GM12878 (cell line): Measurements from ENCODE around the gene LYPD8. TPM values are rescaled to one million over a fixed set of nuclear protein-coding genes. Genes with fewer than 3 reads are reported as not detected.

ENCODE experiments used
- ATAC-seq: fragments of 200-7000 bp; cut with Tn5 transposase; 3 replicates; pipeline ENCODE4 v1.9.1; 2020; ENCODE audit warnings: mild to moderate bottlenecking, moderate library complexity
- BruUV-seq: library from RNA; stranded (reverse); fragments of 400-500 nt; replicated peaks from 2 replicates; lab custom pipeline; 2021; lab: Mats Ljungman, UMichigan
- CTCF ChIA-PET: fragments of 300-600 bp; sonication (Branson Sonifier 250); formaldehyde crosslinking; extraction: SDS; loops from one replicate; lab custom pipeline; 2021; ENCODE audit warnings: inconsistent platforms; lab: Yijun Ruan, JAX
- POLR2A ChIA-PET: fragments of 350-600 bp; formaldehyde crosslinking; extraction: SDS; loops from one replicate; lab custom pipeline; 2021; ENCODE audit warnings: inconsistent platforms; lab: Charles Lee
- RAD21 ChIA-PET: fragments of 300-600 bp; sonication (Branson Sonifier 250); formaldehyde crosslinking; loops from one replicate; lab custom pipeline; 2023; ENCODE audit warnings: antibody characterized with exemption; ENCODE audit not compliant: unreplicated experiment; lab: Charles Lee
- SMC1A ChIA-PET: fragments of 300-600 bp; sonication (Branson Sonifier 250); formaldehyde crosslinking; loops from one replicate; lab custom pipeline; 2023; ENCODE audit not compliant: unreplicated experiment, uncharacterized antibody; lab: Charles Lee
- DNase-seq: peaks from one replicate; pipeline ENCODE4 v3.0.0-alpha.2; 2011; ENCODE audit warnings: low read depth, low spot score
- FAIRE-seq: peaks from 3 replicates; lab custom pipeline; 2011; peaks lifted over from hg19 to GRCh38; lab: Jason Lieb, UNC
- H2AFZ ChIP-seq: 2 replicates; pipeline ENCODE4 v1.6.0; 2011; ENCODE audit warnings: low read depth, low read length, control low read depth; ENCODE audit not compliant: control insufficient read depth
- H3K27ac ChIP-seq: 2 replicates; pipeline ENCODE4 v1.5.1; 2011; ENCODE audit warnings: control low read depth; ENCODE audit not compliant: control insufficient read depth, insufficient read depth
- H3K27me3 ChIP-seq, 2 experiments: replicated peaks in 1 of 2; 2 replicates each; pipeline versions ENCODE4 v1.6.0 to v1.6.1; 2011; ENCODE audit warnings: low read length in 1 of 2; ENCODE audit not compliant: control insufficient read depth in 2 of 2, insufficient read depth in 2 of 2
- H3K36me3 ChIP-seq, 2 experiments: 2 replicates each; pipeline ENCODE4 v1.5.1; 2011; ENCODE audit warnings: low read length in 1 of 2; ENCODE audit not compliant: control insufficient read depth in 2 of 2, insufficient read depth in 2 of 2
- H3K4me1 ChIP-seq: 2 replicates; pipeline ENCODE4 v1.6.1; 2011; ENCODE audit warnings: mild to moderate bottlenecking, low read length, moderate library complexity, mixed read lengths; ENCODE audit not compliant: control insufficient read depth, insufficient read depth
- H3K4me2 ChIP-seq: 2 replicates; pipeline ENCODE4 v1.6.0; 2011; ENCODE audit warnings: control low read depth; ENCODE audit not compliant: control insufficient read depth, insufficient read depth
- H3K4me3 ChIP-seq: fragments of 200-600 bp; sonication (generic); 2 replicates; pipeline ENCODE4 v1.5.1; 2016
- H3K79me2 ChIP-seq: 2 replicates; pipeline ENCODE4 v1.6.0; 2011; ENCODE audit warnings: low read length; ENCODE audit not compliant: control insufficient read depth, insufficient read depth
- H3K9ac ChIP-seq: 2 replicates; pipeline ENCODE4 v1.8.0; 2011; ENCODE audit warnings: low read length, control low read depth, mixed read lengths; ENCODE audit not compliant: control insufficient read depth, insufficient read depth
- H3K9me3 ChIP-seq: replicated peaks from 3 replicates; pipeline ENCODE4 v1.5.1; 2011; ENCODE audit warnings: mild to moderate bottlenecking, low read length; ENCODE audit not compliant: control insufficient read depth, insufficient read depth
- H4K20me1 ChIP-seq: 2 replicates; pipeline ENCODE4 v1.6.0; 2011; ENCODE audit not compliant: control insufficient read depth, insufficient read depth
- BCL11A ChIP-seq: IDR thresholded peaks from 2 replicates; pipeline ENCODE4 v1.6.1; 2011; ENCODE audit warnings: low read depth, low read length
- CEBPB ChIP-seq, 2 experiments: fragments of 150-350 bp in 1 of 2; IDR thresholded peaks; 2 replicates each; pipeline ENCODE4 v1.6.1; 2012 to 2014; ENCODE audit warnings: low read depth in 2 of 2, low read length in 2 of 2, borderline replicate concordance in 1 of 2, inconsistent platforms in 1 of 2
- DPF2 ChIP-seq: fragments of 450-650 bp; IDR thresholded peaks from 2 replicates; pipeline ENCODE4 v1.6.1; 2017; ENCODE audit warnings: mild to moderate bottlenecking
- E2F8 ChIP-seq: fragments of 450-650 bp; IDR thresholded peaks from 2 replicates; pipeline ENCODE4 v1.6.1; 2018; ENCODE audit warnings: mild to moderate bottlenecking, low read depth, moderate library complexity; ENCODE audit not compliant: partially characterized antibody
- MTA3 ChIP-seq: IDR thresholded peaks from 2 replicates; pipeline ENCODE4 v1.6.1; 2012; ENCODE audit warnings: low read length, inconsistent platforms, borderline replicate concordance
- POU2F2 ChIP-seq: IDR thresholded peaks from 3 replicates; pipeline ENCODE4 v1.6.1; 2011; ENCODE audit warnings: low read depth, mild to moderate bottlenecking, low read length, borderline replicate concordance
- RUNX3 ChIP-seq: IDR thresholded peaks from 2 replicates; pipeline ENCODE4 v1.6.1; 2012; ENCODE audit warnings: low read length, inconsistent platforms
- TCF7 ChIP-seq: IDR thresholded peaks from 2 replicates; pipeline ENCODE4 v1.6.1; 2014; ENCODE audit warnings: antibody characterized with exemption, borderline replicate concordance
- ZNF622 ChIP-seq: fragments of 450-650 bp; IDR thresholded peaks from 2 replicates; pipeline ENCODE4 v1.6.1; 2017; ENCODE audit warnings: mild to moderate bottlenecking, inconsistent platforms
- ZZZ3 ChIP-seq: IDR thresholded peaks from 2 replicates; pipeline ENCODE4 v1.6.1; 2011; ENCODE audit warnings: low read depth; ENCODE audit not compliant: control insufficient read depth, insufficient read length
- WGBS: methylation state at CpG from one replicate; pipeline ENCODE4 v1.1.6; 2016; ENCODE audit warnings: low lambda C conversion rate; ENCODE audit not compliant: insufficient replicate concordance, insufficient coverage; ENCODE audit errors: missing lambda C conversion rate; 5-methylcytosine and 5-hydroxymethylcytosine counted together
- in situ Hi-C: fragments of 300-500 bp; cut with MboI; formaldehyde crosslinking; loops from 9 replicates; pipeline ENCODE4 v1.14.3; 2018; ENCODE audit warnings: mixed read lengths
- intact Hi-C: fragments of 100-400 bp; cut with micrococcal nuclease; formaldehyde crosslinking; loops from one replicate; pipeline ENCODE4 v1.14.2; 2022; ENCODE audit not compliant: unreplicated experiment
- polyA plus RNA-seq, 11 experiments: library from polyadenylated mRNA; depleted of rRNA in 4 of 11; unstranded in 6 of 11; stranded (reverse) in 5 of 11; fragments of >200 nt; fragmentation: Nextera tagmentation in 4 of 11; fragmentation: Illumina TruSeq in 1 of 11; extraction: Ambion mirVana in 4 of 11; extraction: Trizol in 1 of 11; gene quantifications; 1 replicate in 1 of 11; 2 replicates in 10 of 11; pipeline versions ENCODE4 v1.2.1 to v1.2.3, GENCODE V29; 2011 to 2016; ENCODE audit warnings: inconsistent platforms in 2 of 11, missing spikeins in 2 of 11, low read depth in 1 of 11
- total RNA-seq, 4 experiments: library from RNA; depleted of rRNA in 3 of 4; stranded (reverse); fragments of >200 nt in 3 of 4; fragmentation: Illumina TruSeq in 1 of 4; extraction: Trizol in 1 of 4; gene quantifications; 2 replicates each; pipeline versions ENCODE4 v1.2.1 to v1.2.3, GENCODE V29; 2013 to 2021
- TF ChIP-seq, protein P1 (sequence below): fragments of 450-650 bp; IDR thresholded peaks from 2 replicates; pipeline ENCODE4 v1.6.1; 2017; ENCODE audit warnings: antibody characterized with exemption, mild to moderate bottlenecking, moderate library complexity

The LYPD8 gene
- total and polyA plus RNA-seq, 10 of the 15 experiments (the other 5 are each of a cell fraction or from before 2014, with no cell fraction given): 0.13 to 0.40 (median 0.18) TPM; not detected in 7

DNA sequence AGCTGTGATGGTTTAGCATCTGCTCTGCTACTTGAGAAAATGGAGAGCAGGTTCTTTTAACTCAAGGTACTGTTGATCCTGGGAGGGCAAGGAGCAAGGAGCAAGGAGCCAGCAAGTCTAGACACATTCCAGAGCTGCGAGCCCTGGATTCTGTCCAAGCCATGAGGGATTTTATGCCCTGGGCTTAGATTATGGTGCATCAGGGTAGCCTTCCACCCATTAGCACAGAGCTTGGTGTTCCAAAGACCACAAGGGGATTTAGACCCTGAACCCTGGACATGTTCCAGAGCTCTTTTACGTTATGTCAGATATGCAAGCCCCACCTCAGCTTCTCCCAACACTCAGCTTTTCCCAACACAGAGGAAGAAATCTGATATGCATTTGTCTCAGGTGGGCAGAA is 51.0 kb downstream of the LYPD8 start:
- BruUV-seq: no TSS peak
- no peaks in the 10 kb centered on the region for H4K20me1 ChIP-seq
- intact Hi-C loops (no loop called here), in situ Hi-C loops (no loop called here)
- ChIA-PET CTCF (interaction anchor here (3.6 kb wide), 1 partner anchor 101 kb away, joined by 50 read pairs; no protein-coding TSS in a partner anchor), RAD21 (interaction anchor here (0.8 to 3.2 kb wide), 3 partner anchors 15 to 299 kb away, joined by 3 to 17 read pairs (median 3); no protein-coding TSS in a partner anchor), POLR2A (no interaction called here), SMC1A (interaction anchor here (1.2 to 4.6 kb wide), 5 partner anchors 9 to 461 kb away, joined by 3 to 61 read pairs (median 5); no protein-coding TSS in a partner anchor)
- no peaks in the 10 kb centered on the region for H3K9me3 ChIP-seq
- no peak overlapping the region for H2AFZ ChIP-seq
- H3K4me3 ChIP-seq: no peak overlapping the region
- no peak overlapping the region for H3K9ac ChIP-seq
- no peak for TF ChIP-seq ZZZ3
- TF ChIP-seq TCF7: no peak
- TF ChIP-seq, protein P1, sequence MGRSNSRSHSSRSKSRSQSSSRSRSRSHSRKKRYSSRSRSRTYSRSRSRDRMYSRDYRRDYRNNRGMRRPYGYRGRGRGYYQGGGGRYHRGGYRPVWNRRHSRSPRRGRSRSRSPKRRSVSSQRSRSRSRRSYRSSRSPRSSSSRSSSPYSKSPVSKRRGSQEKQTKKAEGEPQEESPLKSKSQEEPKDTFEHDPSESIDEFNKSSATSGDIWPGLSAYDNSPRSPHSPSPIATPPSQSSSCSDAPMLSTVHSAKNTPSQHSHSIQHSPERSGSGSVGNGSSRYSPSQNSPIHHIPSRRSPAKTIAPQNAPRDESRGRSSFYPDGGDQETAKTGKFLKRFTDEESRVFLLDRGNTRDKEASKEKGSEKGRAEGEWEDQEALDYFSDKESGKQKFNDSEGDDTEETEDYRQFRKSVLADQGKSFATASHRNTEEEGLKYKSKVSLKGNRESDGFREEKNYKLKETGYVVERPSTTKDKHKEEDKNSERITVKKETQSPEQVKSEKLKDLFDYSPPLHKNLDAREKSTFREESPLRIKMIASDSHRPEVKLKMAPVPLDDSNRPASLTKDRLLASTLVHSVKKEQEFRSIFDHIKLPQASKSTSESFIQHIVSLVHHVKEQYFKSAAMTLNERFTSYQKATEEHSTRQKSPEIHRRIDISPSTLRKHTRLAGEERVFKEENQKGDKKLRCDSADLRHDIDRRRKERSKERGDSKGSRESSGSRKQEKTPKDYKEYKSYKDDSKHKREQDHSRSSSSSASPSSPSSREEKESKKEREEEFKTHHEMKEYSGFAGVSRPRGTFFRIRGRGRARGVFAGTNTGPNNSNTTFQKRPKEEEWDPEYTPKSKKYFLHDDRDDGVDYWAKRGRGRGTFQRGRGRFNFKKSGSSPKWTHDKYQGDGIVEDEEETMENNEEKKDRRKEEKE: no peak
- no peak for TF ChIP-seq POU2F2
- no peak for TF ChIP-seq MTA3
- TF ChIP-seq DPF2: no peak
- TF ChIP-seq BCL11A: no peak
- TF ChIP-seq E2F8: no peak
- TF ChIP-seq CEBPB (IDR thresholded peaks at IDR 0.05; ENCODE audit: borderline replicate concordance in 1 of 2, low read depth in 2 of 2, low read length in 2 of 2): no peak
- TF ChIP-seq RUNX3: no peak
- no peak for TF ChIP-seq ZNF622
- no peak for FAIRE-seq
- no peaks in the 10 kb centered on the region for H3K4me1 ChIP-seq
- no peaks in the 10 kb centered on the region for H3K36me3 ChIP-seq
- H3K27me3 ChIP-seq: no peaks in the 10 kb centered on the region
- 40% methylated on average over 2 of the region's 2 CpGs for WGBS
- no peak overlapping the region for H3K27ac ChIP-seq
- DNase-seq: no peak
- H3K4me2 ChIP-seq: no peak overlapping the region
- ATAC-seq: no peak
- no peaks in the 10 kb centered on the region for H3K79me2 ChIP-seq
